Lower lobe of right lung (tissue), 2 donors: ENCODE results near the gene UBE2V1. TPM values are rescaled to one million over a fixed set of nuclear protein-coding genes. Genes with fewer than 3 reads are reported as not detected.

ENCODE experiments used
- ATAC-seq, 2 donors: fragments of 200-7000 bp; cut with Tn5 transposase; one replicate each; pipeline ENCODE4 v1.9.1; 2020 to 2022; ENCODE audit warnings: mild to moderate bottlenecking in 2 of 2, moderate library complexity in 2 of 2
- DNase-seq: peaks from one replicate; pipeline ENCODE4 v3.0.0-alpha.2; 2020
- H3K27ac ChIP-seq: fragments of 200-600 bp; one replicate; pipeline ENCODE4 v1.8.0; 2022
- H3K27me3 ChIP-seq: fragments of 200-600 bp; one replicate; pipeline ENCODE4 v1.8.0; 2022; ENCODE audit warnings: low read depth
- H3K36me3 ChIP-seq: fragments of 200-600 bp; one replicate; pipeline ENCODE4 v1.8.0; 2022; ENCODE audit warnings: mild to moderate bottlenecking
- H3K4me1 ChIP-seq: fragments of 200-600 bp; one replicate; pipeline ENCODE4 v1.8.0; 2022
- H3K4me3 ChIP-seq: fragments of 200-600 bp; one replicate; pipeline ENCODE4 v1.8.0; 2022; ENCODE audit warnings: mild to moderate bottlenecking
- H3K9me3 ChIP-seq: fragments of 200-600 bp; one replicate; pipeline ENCODE4 v1.8.0; 2022
- intact Hi-C: fragments of 100-400 bp; cut with DNase I; formaldehyde crosslinking; loops from one replicate; pipeline ENCODE4 v1.11.0; 2022
- total RNA-seq: library from RNA; stranded (reverse); fragmentation: NEBNext Ultra II Directional; extraction: Animal tissue kit (Norgen Biotek cat#: 25700); gene quantifications from one replicate; pipeline ENCODE4 v1.2.1, GENCODE V29; 2021
- TF ChIP-seq, protein P1 (sequence below): fragments of 200-600 bp; IDR thresholded peaks from one replicate; pipeline ENCODE4 v1.8.0; 2022; ENCODE audit warnings: antibody characterized with exemption, mild to moderate bottlenecking
- donor health status: DM: no; HTN: yes; CAD: no; lungs with severe emphysema.

Gene UBE2V1
- total RNA-seq, 1 donor from 2014 or later = 83.4 TPM

DNA sequence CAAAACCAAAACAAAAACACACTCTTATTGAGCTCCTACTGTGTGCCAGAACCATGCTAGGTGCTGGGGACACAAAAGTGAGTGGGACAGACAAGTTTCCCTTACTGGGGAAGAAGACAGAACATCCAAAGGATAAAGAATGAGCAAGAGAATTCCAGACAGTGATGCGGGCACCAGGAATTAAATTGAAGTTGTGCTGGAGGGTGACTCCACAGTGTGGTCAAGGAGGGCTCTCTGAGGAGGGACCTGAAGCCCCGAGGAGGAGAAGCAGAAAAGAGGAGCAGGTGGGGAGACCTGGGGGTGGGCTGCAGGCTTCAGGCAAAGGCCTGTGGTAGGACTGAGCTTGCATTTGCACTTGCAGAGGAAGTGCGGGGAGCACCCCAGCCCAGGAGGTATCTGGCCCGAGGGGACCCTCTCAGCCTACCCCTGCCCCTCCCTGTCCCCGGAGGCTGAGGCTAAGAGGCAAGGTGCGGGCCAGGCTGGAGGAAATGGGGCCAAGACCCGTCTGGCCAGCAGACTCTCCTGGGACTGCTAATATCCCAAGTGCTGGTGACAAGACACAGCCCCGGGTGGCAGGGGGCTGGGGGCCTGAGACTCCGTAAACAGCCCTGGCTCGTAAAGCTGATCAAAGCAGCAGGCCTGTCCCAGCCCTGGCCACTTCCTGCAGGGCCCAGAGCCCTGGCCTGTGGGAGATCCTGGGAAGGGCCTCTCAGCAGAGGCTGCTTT, 73.1 kb downstream of the UBE2V1 start:
- no peaks in the 10 kb centered on the region for H3K36me3 ChIP-seq
- intact Hi-C loops = no loop called here
- no peak for DNase-seq
- TF ChIP-seq, protein P1, sequence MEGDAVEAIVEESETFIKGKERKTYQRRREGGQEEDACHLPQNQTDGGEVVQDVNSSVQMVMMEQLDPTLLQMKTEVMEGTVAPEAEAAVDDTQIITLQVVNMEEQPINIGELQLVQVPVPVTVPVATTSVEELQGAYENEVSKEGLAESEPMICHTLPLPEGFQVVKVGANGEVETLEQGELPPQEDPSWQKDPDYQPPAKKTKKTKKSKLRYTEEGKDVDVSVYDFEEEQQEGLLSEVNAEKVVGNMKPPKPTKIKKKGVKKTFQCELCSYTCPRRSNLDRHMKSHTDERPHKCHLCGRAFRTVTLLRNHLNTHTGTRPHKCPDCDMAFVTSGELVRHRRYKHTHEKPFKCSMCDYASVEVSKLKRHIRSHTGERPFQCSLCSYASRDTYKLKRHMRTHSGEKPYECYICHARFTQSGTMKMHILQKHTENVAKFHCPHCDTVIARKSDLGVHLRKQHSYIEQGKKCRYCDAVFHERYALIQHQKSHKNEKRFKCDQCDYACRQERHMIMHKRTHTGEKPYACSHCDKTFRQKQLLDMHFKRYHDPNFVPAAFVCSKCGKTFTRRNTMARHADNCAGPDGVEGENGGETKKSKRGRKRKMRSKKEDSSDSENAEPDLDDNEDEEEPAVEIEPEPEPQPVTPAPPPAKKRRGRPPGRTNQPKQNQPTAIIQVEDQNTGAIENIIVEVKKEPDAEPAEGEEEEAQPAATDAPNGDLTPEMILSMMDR = no peak
- no peak for ATAC-seq
- H3K4me3 ChIP-seq = no peak overlapping the region
- H3K9me3 ChIP-seq = no peaks in the 10 kb centered on the region
- no peak overlapping the region for H3K27ac ChIP-seq
- H3K4me1 ChIP-seq = peaks cover 13% of the 10 kb centered on the region
- no peaks in the 10 kb centered on the region for H3K27me3 ChIP-seq

DNA sequence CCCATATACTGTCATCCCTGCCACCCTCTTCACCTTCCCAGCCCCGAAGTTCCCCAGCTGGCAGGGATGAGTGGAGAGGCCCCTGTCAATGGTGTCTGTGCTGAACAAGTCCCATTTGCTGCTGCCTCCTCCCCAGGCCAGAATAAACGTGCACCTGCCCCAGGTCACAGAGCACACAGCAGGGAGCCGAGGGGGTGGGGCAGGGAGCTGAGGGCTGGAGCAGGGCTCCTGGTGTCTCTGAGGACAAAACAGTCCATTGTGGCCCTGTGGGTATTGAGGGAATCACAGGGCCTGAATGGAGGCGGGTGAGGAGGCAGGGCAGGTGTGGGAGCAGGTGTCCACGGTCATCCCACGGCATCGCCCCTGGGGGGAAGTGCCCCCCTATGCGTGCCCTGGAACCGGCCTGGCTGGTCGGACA, 74.4 kb downstream of the UBE2V1 start:
- no peak overlapping the region for H3K4me3 ChIP-seq
- TF ChIP-seq, protein P1 = no peak
- DNase-seq (no peak), ATAC-seq (no peak)
- H3K27me3 ChIP-seq = no peaks in the 10 kb centered on the region
- no peak overlapping the region for H3K27ac ChIP-seq
- H3K9me3 ChIP-seq = no peaks in the 10 kb centered on the region
- intact Hi-C loops = no loop called here
- no peaks in the 10 kb centered on the region for H3K36me3 ChIP-seq
- peaks cover 11% of the 10 kb centered on the region for H3K4me1 ChIP-seq

DNA sequence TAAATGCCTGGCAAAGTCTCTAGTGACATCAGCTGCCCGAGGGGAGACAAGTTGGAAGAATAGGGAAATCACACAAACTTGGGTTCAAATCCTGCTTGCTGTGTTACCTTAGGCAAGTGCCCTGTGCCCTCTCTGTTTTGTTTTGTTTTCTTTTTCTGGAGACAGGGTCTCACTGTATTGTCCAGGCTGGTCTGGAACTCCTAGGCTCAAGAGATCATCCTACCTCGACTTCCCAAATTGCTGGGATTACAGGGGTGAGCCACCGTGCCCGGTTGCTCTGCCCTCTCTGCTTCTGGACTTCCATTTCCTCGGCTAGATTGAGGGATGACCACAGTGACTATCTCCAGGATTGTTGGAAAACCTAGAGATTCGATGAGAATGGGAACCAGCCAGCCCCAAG, 74.8 kb downstream of the UBE2V1 start:
- Histone ChIP-seq H3K4me3 (no peak overlapping the region), H3K27ac (no peak overlapping the region), H3K36me3 (no peaks in the 10 kb centered on the region), H3K9me3 (no peaks in the 10 kb centered on the region), H3K27me3 (no peaks in the 10 kb centered on the region), H3K4me1 (peaks cover 12% of the 10 kb centered on the region)
- TF ChIP-seq, protein P1 = no peak
- no peak for DNase-seq
- intact Hi-C loops = no loop called here
- ATAC-seq = no peak

DNA sequence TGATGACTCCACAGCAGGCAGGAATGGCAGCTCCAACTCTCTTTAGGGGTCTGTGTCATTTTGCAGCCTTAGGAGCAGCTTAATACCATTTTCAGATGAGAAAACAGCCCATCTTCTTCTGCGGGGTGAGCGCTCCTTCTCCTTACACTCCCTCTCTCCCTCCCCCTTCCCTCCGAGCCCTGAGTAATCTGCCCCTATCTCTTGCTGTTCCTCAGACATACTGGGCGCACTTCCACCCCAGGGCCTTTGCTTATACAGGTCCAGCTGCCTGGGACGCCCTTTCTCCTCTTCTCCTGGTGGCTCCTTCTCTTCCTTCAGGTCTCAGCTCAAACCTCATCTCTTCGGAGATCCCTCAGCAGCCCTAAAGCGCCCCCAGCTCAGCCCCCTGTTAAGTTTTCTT, 75.4 kb downstream of the UBE2V1 start:
- DNase-seq (no peak), ATAC-seq (no peak)
- Histone ChIP-seq H3K36me3 (no peaks in the 10 kb centered on the region), H3K4me3 (no peak overlapping the region), H3K4me1 (peaks cover 12% of the 10 kb centered on the region), H3K27me3 (no peaks in the 10 kb centered on the region), H3K9me3 (no peaks in the 10 kb centered on the region), H3K27ac (no peak overlapping the region)
- TF ChIP-seq, protein P1 = no peak
- intact Hi-C loops = no loop called here

DNA sequence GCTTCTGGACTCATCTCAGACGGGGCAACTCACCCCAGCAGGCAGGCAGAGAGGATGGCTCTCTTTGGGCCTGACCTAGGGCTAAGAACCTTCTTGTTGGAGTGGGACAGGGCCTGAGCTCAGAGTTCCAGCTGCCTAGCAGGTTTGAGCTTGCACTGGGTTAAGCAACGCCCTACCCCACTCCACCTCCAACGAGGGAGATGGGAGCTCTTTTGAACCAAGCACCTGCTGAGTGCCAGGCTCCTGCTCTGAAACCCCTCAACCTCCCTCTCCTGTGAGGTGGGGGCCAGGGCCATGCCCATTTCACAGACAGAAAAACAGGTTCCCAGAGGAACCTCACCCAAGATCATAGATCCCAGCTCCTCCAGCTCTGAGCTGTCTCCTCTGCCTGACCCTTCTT, 75.8 kb downstream of the UBE2V1 start:
- Histone ChIP-seq H3K36me3 (no peaks in the 10 kb centered on the region), H3K27me3 (no peaks in the 10 kb centered on the region), H3K4me1 (peaks cover 12% of the 10 kb centered on the region), H3K27ac (no peak overlapping the region), H3K4me3 (no peak overlapping the region), H3K9me3 (no peaks in the 10 kb centered on the region)
- intact Hi-C loops = no loop called here
- no peak for ATAC-seq
- TF ChIP-seq, protein P1 = no peak
- DNase-seq = no peak
